HepG2 (cell line): ENCODE measurements around the gene MED15. TPM values are rescaled to one million over a fixed set of nuclear protein-coding genes. Genes with fewer than 3 reads are reported as not detected.

Experiments used
- ARID3A ChIP-seq: IDR thresholded peaks from 2 replicates; pipeline ENCODE4 v1.6.1; 2012; ENCODE audit warnings: low read depth, low read length, improper control_type of control experiment
- CENPT ChIP-seq: sonication (generic); formaldehyde crosslinking; IDR thresholded peaks from 2 replicates; pipeline ENCODE4 v1.8.0; 2022; ENCODE audit warnings: low read depth, mild to moderate bottlenecking, moderate library complexity, missing genetic modification reagents
- CHD2 ChIP-seq: IDR thresholded peaks from 2 replicates; pipeline ENCODE4 v1.6.1; 2011; ENCODE audit warnings: low read depth, low read length, improper control_type of control experiment
- FOXC1 ChIP-seq: sonication (generic); formaldehyde crosslinking; IDR thresholded peaks from 2 replicates; pipeline ENCODE4 v1.8.0; 2022; ENCODE audit warnings: mild to moderate bottlenecking, missing genetic modification reagents, borderline replicate concordance
- HDAC2 ChIP-seq: sonication (generic); formaldehyde crosslinking; IDR thresholded peaks from 2 replicates; pipeline ENCODE4 v1.4.0; 2020; ENCODE audit warnings: missing genetic modification reagents
- HNRNPLL ChIP-seq: fragments of 200-400 bp; formaldehyde crosslinking; IDR thresholded peaks from 2 replicates; pipeline ENCODE4 v1.6.1; 2017; ENCODE audit warnings: mild to moderate bottlenecking, low read depth, low read length; ENCODE audit not compliant: poor library complexity, severe bottlenecking
- LCORL ChIP-seq, 2 experiments: fragments of 450-650 bp in 1 of 2; sonication (generic) in 1 of 2; formaldehyde crosslinking in 1 of 2; IDR thresholded peaks; 2 replicates each; pipeline versions ENCODE4 v1.5.0 to v1.6.1; 2017 to 2020; ENCODE audit warnings: antibody characterized with exemption in 1 of 2, missing genetic modification reagents in 1 of 2
- MXD3 ChIP-seq: IDR thresholded peaks from 2 replicates; pipeline ENCODE4 v1.6.1; 2016; ENCODE audit warnings: mild to moderate bottlenecking, missing biosample characterization, missing genetic modification reagents
- NR2C2 ChIP-seq: sonication (generic); formaldehyde crosslinking; IDR thresholded peaks from 2 replicates; pipeline ENCODE4 v1.4.0; 2020; ENCODE audit warnings: missing genetic modification reagents, mild to moderate bottlenecking, moderate library complexity, borderline replicate concordance
- NR2F2 ChIP-seq: IDR thresholded peaks from 2 replicates; pipeline ENCODE4 v1.6.1; 2012; ENCODE audit warnings: low read depth, inconsistent platforms, borderline replicate concordance
- RORA ChIP-seq: sonication (generic); formaldehyde crosslinking; IDR thresholded peaks from 2 replicates; pipeline ENCODE4 v1.5.0; 2020; ENCODE audit warnings: mild to moderate bottlenecking, missing genetic modification reagents, moderate library complexity
- SALL1 ChIP-seq: sonication (generic); formaldehyde crosslinking; IDR thresholded peaks from 2 replicates; pipeline ENCODE4 v1.8.0; 2022; ENCODE audit warnings: mild to moderate bottlenecking, missing genetic modification reagents
- SMAD1 ChIP-seq: sonication (generic); formaldehyde crosslinking; IDR thresholded peaks from 2 replicates; pipeline ENCODE4 v1.4.0; 2020; ENCODE audit warnings: missing genetic modification reagents, low read depth, mild to moderate bottlenecking, borderline replicate concordance
- SNAI1 ChIP-seq: sonication (generic); formaldehyde crosslinking; IDR thresholded peaks from 2 replicates; pipeline ENCODE4 v1.5.0; 2020; ENCODE audit warnings: mild to moderate bottlenecking, missing genetic modification reagents, borderline replicate concordance
- STAG1 ChIP-seq: sonication (generic); formaldehyde crosslinking; IDR thresholded peaks from 2 replicates; pipeline ENCODE4 v1.4.0; 2020; ENCODE audit warnings: missing genetic modification reagents
- ZBTB43 ChIP-seq: sonication (generic); formaldehyde crosslinking; conservative IDR thresholded peaks from 2 replicates; pipeline ENCODE4 v1.4.0; 2020; ENCODE audit warnings: missing genetic modification reagents
- ZNF138 ChIP-seq: sonication (generic); formaldehyde crosslinking; IDR thresholded peaks from 2 replicates; pipeline ENCODE4 v1.5.0; 2020; ENCODE audit warnings: mild to moderate bottlenecking, low read depth, missing genetic modification reagents
- ZNF280D ChIP-seq: sonication (generic); formaldehyde crosslinking; IDR thresholded peaks from 2 replicates; pipeline ENCODE4 v1.5.1; 2020; ENCODE audit warnings: mild to moderate bottlenecking, missing genetic modification reagents
- ZNF383 ChIP-seq: sonication (generic); formaldehyde crosslinking; IDR thresholded peaks from 2 replicates; pipeline ENCODE4 v1.4.0; 2020; ENCODE audit warnings: missing genetic modification reagents, mild to moderate bottlenecking, borderline replicate concordance
- ZNF570 ChIP-seq: sonication (generic); formaldehyde crosslinking; IDR thresholded peaks from 2 replicates; pipeline ENCODE4 v1.4.0; 2020; ENCODE audit warnings: mild to moderate bottlenecking, missing genetic modification reagents, borderline replicate concordance
- ZNF709 ChIP-seq: sonication (generic); formaldehyde crosslinking; IDR thresholded peaks from 2 replicates; pipeline ENCODE4 v1.5.0; 2020; ENCODE audit warnings: mild to moderate bottlenecking, missing genetic modification reagents
- ZNF773 ChIP-seq: sonication (generic); formaldehyde crosslinking; IDR thresholded peaks from 2 replicates; pipeline ENCODE4 v1.4.0; 2020; ENCODE audit warnings: missing genetic modification reagents, borderline replicate concordance
- ZNF878 ChIP-seq: sonication (generic); formaldehyde crosslinking; IDR thresholded peaks from 2 replicates; pipeline ENCODE4 v1.8.1; 2023; ENCODE audit warnings: mild to moderate bottlenecking, missing genetic modification reagents, moderate library complexity
- polyA plus RNA-seq, 8 experiments: library from polyadenylated mRNA; depleted of rRNA in 3 of 8; stranded (reverse) in 7 of 8; unstranded in 1 of 8; fragments of >200 nt; fragmentation: Illumina TruSeq in 4 of 8; extraction: Trizol in 4 of 8; gene quantifications; 2 replicates each; pipeline versions ENCODE4 v1.2.1 to v1.2.3, GENCODE V29; 2011 to 2016; ENCODE audit warnings: low read depth in 4 of 8, missing spikeins in 1 of 8, mixed read lengths in 1 of 8; ENCODE audit not compliant: insufficient read depth in 1 of 8
- total RNA-seq, 5 experiments: library from RNA; depleted of rRNA; stranded (reverse); fragments of >200 nt; fragmentation: Illumina TruSeq; extraction: Trizol; gene quantifications; 2 replicates each; pipeline ENCODE4 v1.2.3, GENCODE V29; 2016; ENCODE audit warnings: low read depth in 1 of 5

Gene MED15
- total and polyA plus RNA-seq, 2 of the 13 experiments (the other 11 are each of a cell fraction or from before 2014, with no cell fraction given), result 14.3 to 27.0 TPM

GRCh38 chr22:20507253-20508066, at the start of gene MED15 (continued):
- TF ChIP-seq HDAC2 (CRISPR knock-in tag), result peak; percentile 74
- TF ChIP-seq NR2F2, result peak; percentile 62; the same call in 1 of the 2 replicates
- peak; percentile 65 for TF ChIP-seq HNRNPLL
- no peak for TF ChIP-seq LCORL (IDR thresholded peaks at IDR 0.05)
- TF ChIP-seq LCORL (CRISPR knock-in tag; IDR thresholded peaks at IDR 0.05), result no peak; the same call in 1 of the 2 replicates
- TF ChIP-seq ZNF280D (CRISPR knock-in tag), result peak; percentile 93
- no peak for TF ChIP-seq SMAD1 (CRISPR knock-in tag)
- peak; percentile 78 for TF ChIP-seq MXD3 (CRISPR knock-in tag)
- TF ChIP-seq SALL1 (CRISPR knock-in tag), result peak; percentile 86
- peak; percentile 95 for TF ChIP-seq ZNF709 (CRISPR knock-in tag)
- TF ChIP-seq CHD2, result peak; percentile 27; the same call in 1 of the 2 replicates
- TF ChIP-seq NR2C2 (CRISPR knock-in tag), result peak; percentile 99
- 0 out of 2 replicates have a peak, but pooled peaks have one; percentile 29 for TF ChIP-seq ZBTB43 (CRISPR knock-in tag)
- TF ChIP-seq ZNF570 (CRISPR knock-in tag), result peak; percentile 65; the same call in 1 of the 2 replicates
- TF ChIP-seq ZNF383 (CRISPR knock-in tag), result peak; percentile 81; the same call in 1 of the 2 replicates
- TF ChIP-seq SNAI1 (CRISPR knock-in tag), result peak; percentile 92
- TF ChIP-seq RORA (CRISPR knock-in tag), result no peak
- TF ChIP-seq ZNF773 (CRISPR knock-in tag), result no peak
- TF ChIP-seq ARID3A, result no peak
- TF ChIP-seq FOXC1 (CRISPR knock-in tag), result no peak
- no peak for TF ChIP-seq CENPT (CRISPR knock-in tag)
- TF ChIP-seq STAG1 (CRISPR knock-in tag), result no peak
- TF ChIP-seq ZNF878, result no peak
- no peak for TF ChIP-seq ZNF138
